Peyer's patch (tissue), 4 donors: Measurements from ENCODE around the gene MRC2. TPM values are rescaled to one million over a fixed set of nuclear protein-coding genes. Genes with fewer than 3 reads are reported as not detected.

Source experiments
- DNase-seq, 3 donors: peaks; one replicate each; pipeline ENCODE4 v3.0.0-alpha.2; 2017 to 2019
- H3K27ac ChIP-seq, 4 donors: fragments of 200-600 bp; sonication (generic); one replicate each; pipeline ENCODE4 v1.5.1; 2016 to 2019
- H3K27me3 ChIP-seq, 2 donors: fragments of 200-600 bp; sonication (generic); one replicate each; pipeline ENCODE4 v1.5.1; 2019
- H3K36me3 ChIP-seq, 3 donors: fragments of 200-600 bp; sonication (generic); one replicate each; pipeline ENCODE4 v1.5.1; 2016 to 2019
- H3K4me1 ChIP-seq, 4 donors: fragments of 200-600 bp; sonication (generic); one replicate each; pipeline ENCODE4 v1.5.1; 2016 to 2019
- H3K4me3 ChIP-seq, 4 donors: fragments of 200-600 bp; sonication (generic); 1 replicate in 3 of 4; 2 replicates in 1 of 4; pipeline ENCODE4 v1.5.1; 2016 to 2019; ENCODE audit warnings: mild to moderate bottlenecking in 1 of 4
- H3K9me3 ChIP-seq, 4 donors: fragments of 200-600 bp; sonication (generic); one replicate each; pipeline ENCODE4 v1.5.1; 2016 to 2019; ENCODE audit warnings: mild to moderate bottlenecking in 1 of 4
- POLR2A ChIP-seq, 2 donors: fragments of 450-650 bp; IDR thresholded peaks; one replicate each; pipeline ENCODE4 v1.5.1; 2017; ENCODE audit warnings: antibody characterized with exemption in 2 of 2, mild to moderate bottlenecking in 2 of 2, moderate library complexity in 2 of 2
- total RNA-seq, 4 donors: library from RNA; depleted of rRNA; stranded (reverse); fragments of >200 nt; gene quantifications; one replicate each; pipeline ENCODE4 v1.1.0, GENCODE V29; 2016
- TF ChIP-seq, protein P1 (sequence below), 6 experiments: fragments of 450-650 bp in 4 of 6; fragments of 200-600 bp in 2 of 6; sonication (generic) in 1 of 6; IDR thresholded peaks; one replicate each; pipeline ENCODE4 v1.5.1; 2017 to 2019; ENCODE audit warnings: antibody characterized with exemption in 6 of 6, mild to moderate bottlenecking in 3 of 6, moderate library complexity in 1 of 6

MRC2 gene
- total RNA-seq, 4 donors from 2014 or later, result 9.0 to 33.8 (median 14.6) TPM

DNA sequence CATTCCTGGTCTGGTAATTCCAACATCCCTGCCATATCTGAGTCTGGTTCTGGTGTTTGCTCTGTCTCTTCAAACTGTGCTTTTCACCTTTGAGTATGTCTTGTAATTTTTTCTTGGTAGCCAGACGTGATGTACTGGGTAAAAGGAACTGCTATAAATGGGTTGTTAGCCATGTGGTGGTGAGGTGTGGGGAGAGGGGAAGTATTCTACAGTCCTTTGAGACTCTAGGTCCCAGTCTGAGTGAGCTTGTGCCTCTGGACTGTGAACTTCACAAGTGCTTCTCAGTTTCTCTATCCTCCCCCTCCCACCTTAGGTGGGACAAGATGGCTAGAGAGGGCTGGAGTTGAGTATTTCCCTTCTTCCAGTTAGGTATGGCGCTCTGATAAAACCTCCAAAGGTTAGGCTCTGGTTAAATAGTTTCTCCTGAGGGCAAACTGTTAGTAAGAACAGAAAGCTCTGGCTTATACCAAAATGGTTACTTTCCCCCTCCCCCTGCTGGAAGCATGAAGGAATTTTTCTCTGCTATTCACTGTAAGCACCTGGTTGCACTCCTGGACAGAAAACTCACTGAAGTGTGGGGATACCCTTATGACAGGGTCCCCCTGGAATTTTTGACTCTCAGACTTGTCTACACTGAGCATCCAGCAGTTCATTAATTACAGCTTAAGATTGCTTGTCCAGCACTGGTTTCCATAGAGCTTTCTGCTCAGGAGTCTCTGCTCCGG, 92.8 kb downstream of the MRC2 start:
- Histone ChIP-seq H3K4me1 (no peaks in the 10 kb centered on the region), H3K27ac (no peak overlapping the region), H3K4me3 (no peak overlapping the region), H3K9me3 (no peaks in the 10 kb centered on the region), H3K36me3 (no peaks in the 10 kb centered on the region), H3K27me3 (no peaks in the 10 kb centered on the region)
- DNase-seq, result no peak
- TF ChIP-seq, protein P1, sequence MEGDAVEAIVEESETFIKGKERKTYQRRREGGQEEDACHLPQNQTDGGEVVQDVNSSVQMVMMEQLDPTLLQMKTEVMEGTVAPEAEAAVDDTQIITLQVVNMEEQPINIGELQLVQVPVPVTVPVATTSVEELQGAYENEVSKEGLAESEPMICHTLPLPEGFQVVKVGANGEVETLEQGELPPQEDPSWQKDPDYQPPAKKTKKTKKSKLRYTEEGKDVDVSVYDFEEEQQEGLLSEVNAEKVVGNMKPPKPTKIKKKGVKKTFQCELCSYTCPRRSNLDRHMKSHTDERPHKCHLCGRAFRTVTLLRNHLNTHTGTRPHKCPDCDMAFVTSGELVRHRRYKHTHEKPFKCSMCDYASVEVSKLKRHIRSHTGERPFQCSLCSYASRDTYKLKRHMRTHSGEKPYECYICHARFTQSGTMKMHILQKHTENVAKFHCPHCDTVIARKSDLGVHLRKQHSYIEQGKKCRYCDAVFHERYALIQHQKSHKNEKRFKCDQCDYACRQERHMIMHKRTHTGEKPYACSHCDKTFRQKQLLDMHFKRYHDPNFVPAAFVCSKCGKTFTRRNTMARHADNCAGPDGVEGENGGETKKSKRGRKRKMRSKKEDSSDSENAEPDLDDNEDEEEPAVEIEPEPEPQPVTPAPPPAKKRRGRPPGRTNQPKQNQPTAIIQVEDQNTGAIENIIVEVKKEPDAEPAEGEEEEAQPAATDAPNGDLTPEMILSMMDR (IDR thresholded peaks at IDR 0.05), result peak in 3 of 6 experiments; percentile 6 to 21 (median 18)
- TF ChIP-seq POLR2A (IDR thresholded peaks at IDR 0.05), result no peak

DNA sequence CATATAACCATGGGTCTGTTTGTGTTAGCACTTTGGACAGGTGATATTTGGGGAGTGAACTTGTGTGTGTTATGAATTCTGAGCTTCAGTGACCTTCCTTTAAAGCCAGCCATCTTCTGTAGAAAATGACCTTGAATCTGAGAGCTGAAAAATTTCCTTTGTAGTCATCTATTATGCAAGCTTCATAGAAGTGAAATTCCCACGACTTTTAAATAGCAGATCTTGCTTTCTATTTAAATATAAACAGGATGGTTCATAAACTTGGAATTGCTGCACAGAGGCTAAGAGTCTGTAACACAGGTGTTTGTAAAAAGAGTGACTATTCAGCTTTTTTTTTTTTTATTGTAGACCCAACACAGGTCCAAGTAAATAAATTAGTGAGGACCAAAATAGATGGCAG, 95.2 kb downstream of the MRC2 start:
- DNase-seq, result no peak
- no peaks in the 10 kb centered on the region for H3K9me3 ChIP-seq
- TF ChIP-seq POLR2A (IDR thresholded peaks at IDR 0.05), result no peak
- TF ChIP-seq, protein P1 (IDR thresholded peaks at IDR 0.05), result no peak
- H3K27ac ChIP-seq, result no peak overlapping the region
- no peaks in the 10 kb centered on the region for H3K27me3 ChIP-seq
- H3K4me3 ChIP-seq, result no peak overlapping the region
- H3K4me1 ChIP-seq, result no peaks in the 10 kb centered on the region
- H3K36me3 ChIP-seq, result no peaks in the 10 kb centered on the region

DNA sequence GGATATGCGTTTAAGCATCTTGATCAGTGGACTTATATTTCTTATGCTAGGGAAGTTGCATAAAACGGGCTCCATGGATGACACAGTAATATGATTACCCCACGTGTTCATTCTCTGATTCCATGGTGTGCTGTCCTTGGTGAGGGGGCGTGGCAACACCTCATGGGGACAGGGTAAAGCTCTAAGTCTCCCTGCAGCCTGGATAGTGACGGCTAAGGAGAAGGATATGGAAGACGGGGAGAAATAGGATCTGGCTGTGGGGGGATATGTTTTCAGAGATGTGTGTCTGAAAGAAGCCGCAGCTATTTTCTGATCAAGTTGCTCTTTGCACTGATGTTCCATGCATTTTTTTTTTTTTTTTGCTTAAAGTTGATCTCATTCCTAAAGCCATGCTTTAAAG, 96.4 kb downstream of the MRC2 start:
- Histone ChIP-seq H3K27ac (peak overlapping the region in 1 of 4 donors; percentile 33), H3K4me3 (no peak overlapping the region), H3K36me3 (no peaks in the 10 kb centered on the region), H3K27me3 (no peaks in the 10 kb centered on the region), H3K9me3 (peaks cover 0 to 3% (median 0%) of the 10 kb centered on the region in 4 donors), H3K4me1 (no peaks in the 10 kb centered on the region)
- TF ChIP-seq POLR2A (IDR thresholded peaks at IDR 0.05), result no peak
- TF ChIP-seq, protein P1 (IDR thresholded peaks at IDR 0.05), result no peak
- DNase-seq, result peak in 1 of 3 donors; percentile 14

DNA sequence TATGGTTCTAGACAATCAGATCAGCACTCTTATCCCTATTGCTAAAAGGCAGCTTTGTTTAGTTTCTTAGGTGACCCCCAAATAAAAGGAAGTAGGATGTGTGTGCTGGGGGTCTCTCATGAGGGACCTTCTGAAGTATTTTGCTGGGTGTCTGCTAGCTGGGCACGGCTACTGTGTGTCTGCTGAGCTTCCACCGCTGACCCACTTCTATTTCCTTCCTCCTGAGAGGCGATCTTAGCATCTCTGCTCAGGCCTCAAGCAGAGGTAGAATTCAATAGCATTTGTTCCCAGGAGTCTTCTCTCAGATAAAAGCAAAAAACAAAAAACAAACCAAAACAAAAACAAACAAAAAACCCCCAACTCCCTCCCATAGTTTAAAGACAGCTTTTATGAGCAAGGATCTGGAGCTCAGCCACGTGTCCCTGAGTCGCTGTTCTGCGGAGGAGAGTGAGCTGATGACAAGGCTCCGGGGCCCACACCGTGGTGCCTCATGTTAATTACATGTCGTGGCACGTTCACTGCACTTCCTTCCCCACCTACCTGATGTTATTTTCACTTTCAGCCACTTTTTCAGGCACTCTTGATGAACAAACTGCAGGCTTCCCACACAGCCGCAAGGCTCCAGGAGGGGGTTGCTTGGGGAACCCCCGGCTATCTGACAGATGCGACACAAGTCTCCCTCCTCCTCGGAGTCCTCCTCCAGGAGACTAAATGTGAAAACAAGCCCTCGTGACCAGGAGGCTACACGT, 97.1 kb downstream of the MRC2 start:
- Histone ChIP-seq H3K27me3 (no peaks in the 10 kb centered on the region), H3K4me1 (no peaks in the 10 kb centered on the region), H3K4me3 (peak overlapping the region in 1 of 4 donors; percentile 7), H3K36me3 (no peaks in the 10 kb centered on the region), H3K9me3 (peaks cover 0 to 3% (median 0%) of the 10 kb centered on the region in 4 donors), H3K27ac (peak overlapping the region; percentile 33 to 58 (median 44))
- TF ChIP-seq POLR2A (IDR thresholded peaks at IDR 0.05), result no peak
- TF ChIP-seq, protein P1 (IDR thresholded peaks at IDR 0.05), result no peak
- DNase-seq, result peak in 2 of 3 donors; percentile 56 to 74

DNA sequence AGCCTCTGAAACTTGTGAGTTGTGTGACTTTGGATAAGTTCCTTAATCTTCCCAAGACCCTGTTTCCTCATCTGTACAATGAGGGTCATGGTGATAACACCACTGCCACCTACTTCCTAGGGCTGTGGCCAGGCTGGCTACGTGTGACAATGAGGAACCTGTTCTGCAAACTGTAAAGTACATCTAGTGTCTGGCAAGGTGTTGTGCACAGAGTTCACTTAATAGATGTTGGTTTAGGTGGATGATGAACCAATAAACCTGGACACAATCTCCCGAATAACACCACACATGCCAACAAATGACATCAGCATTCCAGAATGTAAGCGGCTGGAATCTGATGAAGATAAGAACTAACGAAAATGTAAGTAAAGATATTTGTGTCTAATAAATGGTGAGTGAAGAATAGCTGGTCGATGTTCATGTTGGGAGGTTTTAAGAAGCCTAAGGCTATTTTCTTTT, 98.3 kb downstream of the MRC2 start:
- TF ChIP-seq POLR2A (IDR thresholded peaks at IDR 0.05), result no peak
- TF ChIP-seq, protein P1 (IDR thresholded peaks at IDR 0.05), result no peak
- DNase-seq, result peak in 1 of 3 donors; percentile 17
- H3K27me3 ChIP-seq, result no peaks in the 10 kb centered on the region
- peak overlapping the region in 1 of 4 donors; percentile 58 for H3K27ac ChIP-seq
- peaks cover 0 to 3% (median 0%) of the 10 kb centered on the region in 4 donors for H3K9me3 ChIP-seq
- no peak overlapping the region for H3K4me3 ChIP-seq
- no peaks in the 10 kb centered on the region for H3K4me1 ChIP-seq
- no peaks in the 10 kb centered on the region for H3K36me3 ChIP-seq
